Cardiac fibroblast (primary cell): Measurements from ENCODE around the gene RCN1.
"Not testable (repeated sequence)": the region's sequence is repeated elsewhere in the genome, so short reads cannot be mapped to it uniquely, and the experiment has no call there.

Source experiments
- DNase-seq, 2 donors: peaks; one replicate each; pipeline versions ENCODE4 v3.0.0 to v3.0.0-alpha.2; 2010; ENCODE audit warnings: low read depth in 2 of 2
- H3K4me3 ChIP-seq, 2 donors: replicated peaks in 1 of 2; 1 replicate in 1 of 2; 2 replicates in 1 of 2; pipeline ENCODE4 v1.5.1; 2011; ENCODE audit warnings: low read depth in 2 of 2, low read length in 2 of 2, mild to moderate bottlenecking in 2 of 2, moderate library complexity in 1 of 2
- TF ChIP-seq, protein P1 (sequence below): IDR thresholded peaks from one replicate; pipeline ENCODE4 v1.5.1; 2011; ENCODE audit warnings: low read depth, mild to moderate bottlenecking, low read length, inconsistent platforms

Gene RCN1

DNA sequence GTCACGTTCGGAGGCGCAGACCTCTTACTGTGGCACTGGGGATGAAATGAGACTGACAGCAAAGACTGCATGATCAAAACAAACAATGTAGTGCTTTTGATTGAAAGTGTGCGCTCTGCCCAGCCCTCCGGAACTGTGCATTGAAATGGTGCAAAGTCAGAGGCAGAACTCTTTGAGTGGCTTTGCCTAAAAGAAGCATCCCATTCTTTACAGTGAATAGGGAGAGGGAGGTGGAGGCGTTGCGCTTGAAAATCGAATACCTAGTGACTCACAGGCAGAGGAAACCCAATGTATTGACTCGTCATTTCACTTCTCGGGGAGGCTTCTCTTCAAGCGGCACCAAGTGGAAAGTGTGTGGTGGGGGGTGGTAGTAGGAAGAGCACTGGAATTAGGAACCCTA, 10.9 kb downstream of the RCN1 start:
- DNase-seq: no peak
- TF ChIP-seq, protein P1, sequence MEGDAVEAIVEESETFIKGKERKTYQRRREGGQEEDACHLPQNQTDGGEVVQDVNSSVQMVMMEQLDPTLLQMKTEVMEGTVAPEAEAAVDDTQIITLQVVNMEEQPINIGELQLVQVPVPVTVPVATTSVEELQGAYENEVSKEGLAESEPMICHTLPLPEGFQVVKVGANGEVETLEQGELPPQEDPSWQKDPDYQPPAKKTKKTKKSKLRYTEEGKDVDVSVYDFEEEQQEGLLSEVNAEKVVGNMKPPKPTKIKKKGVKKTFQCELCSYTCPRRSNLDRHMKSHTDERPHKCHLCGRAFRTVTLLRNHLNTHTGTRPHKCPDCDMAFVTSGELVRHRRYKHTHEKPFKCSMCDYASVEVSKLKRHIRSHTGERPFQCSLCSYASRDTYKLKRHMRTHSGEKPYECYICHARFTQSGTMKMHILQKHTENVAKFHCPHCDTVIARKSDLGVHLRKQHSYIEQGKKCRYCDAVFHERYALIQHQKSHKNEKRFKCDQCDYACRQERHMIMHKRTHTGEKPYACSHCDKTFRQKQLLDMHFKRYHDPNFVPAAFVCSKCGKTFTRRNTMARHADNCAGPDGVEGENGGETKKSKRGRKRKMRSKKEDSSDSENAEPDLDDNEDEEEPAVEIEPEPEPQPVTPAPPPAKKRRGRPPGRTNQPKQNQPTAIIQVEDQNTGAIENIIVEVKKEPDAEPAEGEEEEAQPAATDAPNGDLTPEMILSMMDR: no peak

DNA sequence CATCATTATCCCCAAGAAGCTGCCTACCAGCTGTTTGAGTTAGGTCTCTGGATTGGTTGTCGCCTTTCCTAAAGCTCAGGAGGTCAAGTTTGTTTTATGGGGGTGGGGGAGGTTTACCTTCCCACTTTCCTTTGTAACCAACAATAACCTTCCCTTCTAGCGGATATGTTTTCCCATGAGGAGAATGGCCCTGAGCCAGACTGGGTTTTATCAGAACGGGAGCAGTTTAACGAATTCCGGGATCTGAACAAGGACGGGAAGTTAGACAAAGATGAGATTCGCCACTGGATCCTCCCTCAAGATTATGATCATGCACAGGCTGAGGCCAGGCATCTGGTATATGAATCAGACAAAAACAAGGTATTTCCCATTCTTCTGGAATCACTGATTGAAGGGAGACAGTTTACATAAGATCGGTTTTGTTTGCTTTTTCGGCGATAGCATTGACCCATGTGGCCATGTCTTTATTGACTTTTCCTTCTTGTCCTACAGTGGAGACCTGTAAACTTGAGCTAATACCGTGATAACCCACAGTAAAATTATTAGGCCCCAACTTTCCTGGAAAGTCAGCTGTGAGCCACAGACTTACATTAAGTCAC, 12.3 kb downstream of the RCN1 start:
- peak in 1 of 2 donors; percentile 47 for DNase-seq
- H3K4me3 ChIP-seq: not testable (repeated sequence)

More for the DNA sequence above, 10.9 kb downstream of the RCN1 start:
- H3K4me3 ChIP-seq: no peak overlapping the region

DNA sequence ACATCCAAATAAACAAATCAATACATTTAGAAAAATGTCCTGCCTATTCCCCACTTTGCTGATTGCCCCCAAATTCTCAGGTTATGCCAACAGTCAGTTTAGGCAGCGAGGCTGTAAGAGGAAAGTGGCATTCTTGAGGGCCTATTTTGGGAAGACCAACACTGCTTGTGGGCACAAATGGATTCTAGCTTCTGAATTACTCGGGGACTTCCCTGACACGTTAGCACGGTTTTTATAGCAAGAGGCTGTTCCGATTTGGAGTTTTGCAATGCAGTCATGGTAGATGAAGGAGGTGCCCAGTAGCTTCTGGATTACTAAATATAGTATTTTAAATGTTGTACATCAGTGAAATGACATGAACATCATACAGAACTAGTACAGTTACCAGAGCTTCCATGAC, 13.1 kb downstream of the RCN1 start:
- TF ChIP-seq, protein P1: no peak
- no peak for DNase-seq
- H3K4me3 ChIP-seq: no peak overlapping the region

DNA sequence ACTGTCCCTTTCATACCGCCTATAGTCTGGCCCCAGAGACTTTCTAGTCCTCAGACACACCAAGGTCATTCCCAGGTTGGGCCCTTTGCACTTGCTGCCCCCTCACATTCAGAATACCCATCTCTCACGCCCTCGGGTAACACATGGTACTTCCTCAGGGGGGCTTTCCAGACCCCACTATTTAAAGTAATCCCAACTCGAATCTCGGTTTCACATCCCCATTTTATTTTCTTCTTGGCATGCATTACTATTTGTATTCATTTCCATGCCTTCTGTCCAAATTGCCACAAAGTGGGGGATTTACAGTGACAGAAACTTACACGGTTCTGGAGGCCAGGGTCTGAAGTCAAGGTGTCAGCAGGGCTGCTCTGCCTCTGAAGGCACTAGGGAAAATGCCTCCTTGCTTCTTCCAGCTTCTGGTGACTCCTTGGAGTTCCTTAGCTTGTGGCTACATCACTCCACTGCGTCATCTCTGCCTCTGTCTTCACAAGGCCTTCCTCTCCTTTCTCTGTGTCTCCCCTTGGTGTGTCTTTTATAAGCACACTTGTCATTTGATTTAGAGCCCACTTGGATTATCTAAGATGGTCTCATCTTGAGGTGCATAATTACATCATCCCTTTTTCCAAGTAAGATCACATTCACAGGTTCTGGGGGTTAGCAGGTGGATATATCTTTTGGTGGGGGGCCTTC, 15.1 kb downstream of the RCN1 start:
- no peak for DNase-seq
- TF ChIP-seq, protein P1: no peak
- no peak overlapping the region for H3K4me3 ChIP-seq

DNA sequence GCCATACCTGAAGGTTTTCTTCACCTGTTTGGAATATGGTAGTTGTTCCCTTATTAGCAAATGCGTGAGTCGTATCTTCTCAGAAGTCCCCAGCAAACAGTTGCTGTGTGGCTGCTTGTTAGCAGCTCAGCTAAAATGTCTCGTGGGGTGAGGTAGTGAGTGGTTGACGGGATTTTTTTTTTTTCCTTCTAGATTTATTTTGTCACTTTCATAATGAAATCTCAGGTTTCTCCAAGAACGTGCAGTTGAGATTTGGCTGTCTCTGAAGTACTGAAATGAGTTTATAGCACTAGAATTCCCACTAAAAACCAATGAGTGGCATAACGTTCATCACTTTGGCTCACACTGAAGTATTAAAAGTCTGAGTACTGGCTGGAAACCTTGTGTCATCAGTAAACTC, 16.8 kb downstream of the RCN1 start:
- no peak for DNase-seq
- TF ChIP-seq, protein P1: no peak
- no peak overlapping the region for H3K4me3 ChIP-seq

DNA sequence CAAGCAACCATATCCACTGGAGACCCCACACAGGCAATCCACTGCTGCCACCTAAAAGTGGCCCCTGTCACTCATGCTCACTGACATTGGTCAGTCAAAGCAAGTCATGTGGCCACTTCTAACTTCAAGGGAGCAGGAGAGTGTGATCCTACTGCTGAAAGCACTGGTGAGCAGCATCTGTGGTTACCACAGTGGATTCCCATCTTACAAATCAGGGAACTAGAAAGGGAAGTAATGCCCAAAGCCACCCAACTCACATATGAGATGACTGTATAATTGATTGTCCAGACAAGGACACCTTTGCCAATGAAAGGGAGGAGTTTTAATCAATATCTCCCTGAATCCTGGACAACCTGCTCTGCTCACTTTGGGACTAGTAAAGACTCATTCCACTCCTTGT, 17.7 kb downstream of the RCN1 start:
- DNase-seq: no peak
- TF ChIP-seq, protein P1: no peak
- H3K4me3 ChIP-seq: no peak overlapping the region

DNA sequence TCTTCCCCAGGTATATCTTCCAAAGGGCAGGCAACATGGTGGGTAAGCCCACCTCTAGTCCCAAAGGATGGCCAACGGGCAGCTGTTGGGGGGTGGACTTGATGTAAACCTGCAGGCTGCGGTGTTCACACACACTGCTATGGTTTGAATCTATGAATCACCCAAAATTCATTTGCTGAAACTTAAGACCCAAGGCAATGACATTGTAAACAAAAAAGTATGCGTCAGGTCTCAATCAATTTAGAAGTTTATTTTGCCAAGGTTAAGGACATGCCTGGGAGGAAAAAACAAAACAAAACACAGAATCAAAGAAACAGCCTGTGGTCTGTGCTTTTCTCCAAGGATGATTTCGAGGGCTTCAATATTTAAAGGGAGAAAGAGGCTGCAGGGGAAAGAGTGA, 18.3 kb downstream of the RCN1 start:
- DNase-seq: peak in 1 of 2 donors; percentile 40
- H3K4me3 ChIP-seq: no peak overlapping the region
- TF ChIP-seq, protein P1: no peak
